Measurements from ENCODE around the gene NTNG1. TPM values are rescaled to one million over a fixed set of nuclear protein-coding genes. Genes with fewer than 3 reads are reported as not detected.

Gene NTNG1
- total and polyA plus RNA-seq, 2 of the 8 experiments (the other 6 are each of a cell fraction or from before 2014, with no cell fraction given), result 1.2 to 4.1 TPM

GRCh38 chr1:107145637-107146036 is 4.8 kb downstream of the NTNG1 start:
- no peak overlapping the region for H4K8ac ChIP-seq (ENCODE audit: extremely low read depth, insufficient read depth, low read length)

More at GRCh38 chr1:107145637-107146036, 4.8 kb downstream of the NTNG1 start:
- Histone ChIP-seq H3K4me1 (replicated peaks in 1 of 4; ENCODE audit: control insufficient read depth in 3 of 4, insufficient read depth in 4 of 4, low read length in 3 of 4) (no peaks in the 10 kb centered on the region; a peak in 1 of 7 replicates), H3K9ac (replicated peaks in 1 of 4; ENCODE audit: extremely low read depth in 1 of 4, low read depth in 3 of 4, low read length in 3 of 4) (no peak overlapping the region), H3K4me2 (ENCODE audit: insufficient read depth in 1 of 2, low read depth in 2 of 2, low read length in 2 of 2) (no peak overlapping the region), H4K5ac (ENCODE audit: insufficient read length, low read depth, low read length) (no peak overlapping the region), H2BK20ac (ENCODE audit: low read length) (no peak overlapping the region), H3K79me1 (ENCODE audit: low read depth, low read length) (no peaks in the 10 kb centered on the region), H3K18ac (ENCODE audit: extremely low read depth, low read length) (no peak overlapping the region), H3K27ac (ENCODE audit: low read depth, low read length) (no peak overlapping the region), H2AK5ac (ENCODE audit: low read depth, low read length) (no peak overlapping the region), H2BK12ac (ENCODE audit: low read depth, low read length) (no peak overlapping the region), H2BK5ac (ENCODE audit: low read depth, low read length) (no peak overlapping the region), H2BK120ac (replicated peaks; ENCODE audit: low read depth, low read length) (no peak overlapping the region), H3K36me3 (ENCODE audit: control insufficient read depth in 2 of 4, insufficient read depth in 4 of 4, low read length in 3 of 4) (no peaks in the 10 kb centered on the region), H3K4me3 (ENCODE audit: extremely low read depth in 1 of 4, insufficient read depth in 2 of 4, low read depth in 3 of 4, low read length in 4 of 4) (no peak overlapping the region), H3K79me2 (ENCODE audit: control insufficient read depth in 1 of 2, insufficient read depth in 2 of 2, low read length in 2 of 2) (no peaks in the 10 kb centered on the region), H3K9me3 (ENCODE audit: insufficient read depth in 2 of 2, low read depth in 1 of 2, low read length in 1 of 2) (no peaks in the 10 kb centered on the region), H4K91ac (replicated peaks; ENCODE audit: insufficient read length, low read length) (no peak overlapping the region), H4K20me1 (replicated peaks in 1 of 2; ENCODE audit: control insufficient read depth in 1 of 2, insufficient read depth in 2 of 2, low read length in 2 of 2) (no peaks in the 10 kb centered on the region), H3K4ac (replicated peaks; ENCODE audit: insufficient read length, low read depth, low read length) (no peak overlapping the region), H3K27me3 (replicated peaks in 1 of 4; ENCODE audit: control insufficient read depth in 3 of 4, extremely low read depth in 1 of 4, insufficient read depth in 3 of 4, low read length in 3 of 4) (no peaks in the 10 kb centered on the region), H2AFZ (ENCODE audit: low read length) (no peak overlapping the region), H3K23me2 (ENCODE audit: low read depth, low read length) (peaks cover 9% of the 10 kb centered on the region; the same call in 1 of the 2 replicates), H2BK15ac (ENCODE audit: low read length) (no peak overlapping the region), H3K14ac (ENCODE audit: insufficient read length) (no peak overlapping the region), H3K23ac (ENCODE audit: insufficient read length) (no peak overlapping the region), H3K56ac (replicated peaks; ENCODE audit: insufficient read length, low read depth, low read length) (no peak overlapping the region)
- no peak for DNase-seq (ENCODE audit: low read depth in 1 of 2, low spot score in 2 of 2)
- WGBS, 2 experiments (ENCODE audit: extremely low coverage in 1 of 2, insufficient coverage in 1 of 2, insufficient read length in 1 of 2, insufficient replicate concordance in 2 of 2, low coverage in 1 of 2, low lambda C conversion rate in 2 of 2, missing lambda C conversion rate in 1 of 2), result 89% methylated on average over 3 of the region's 3 CpGs; no CpG with 5 or more reads in 1 of the 2 experiments
- no peak for FAIRE-seq
- TF ChIP-seq EGR1 (IDR thresholded peaks at IDR 0.05; ENCODE audit: borderline replicate concordance, low read depth, low read length) (no peak), CBX5 (IDR thresholded peaks at IDR 0.05; ENCODE audit: low read depth, low read length) (no peak), HDAC2 (IDR thresholded peaks at IDR 0.05; ENCODE audit: borderline replicate concordance in 1 of 2, low read depth in 2 of 2, low read length in 2 of 2) (no peak), TCF12 (IDR thresholded peaks at IDR 0.05; ENCODE audit: low read depth, low read length) (no peak), ASH2L (IDR thresholded peaks at IDR 0.05; ENCODE audit: low read length) (no peak), RBBP5 (IDR thresholded peaks at IDR 0.05; ENCODE audit: borderline replicate concordance, low read depth, low read length) (no peak), TAF1 (IDR thresholded peaks at IDR 0.05; ENCODE audit: low read depth, low read length) (no peak), SP1 (IDR thresholded peaks at IDR 0.05; ENCODE audit: low read depth, low read length) (no peak), BCL11A (IDR thresholded peaks at IDR 0.05; ENCODE audit: low read depth in 2 of 2, low read length in 2 of 2) (no peak), EP300 (IDR thresholded peaks at IDR 0.05; ENCODE audit: borderline replicate concordance in 1 of 2, low read depth in 2 of 2, low read length in 2 of 2) (no peak), RFX5 (IDR thresholded peaks at IDR 0.05; ENCODE audit: borderline replicate concordance, low read depth, low read length) (no peak), CHD1 (IDR thresholded peaks at IDR 0.05; ENCODE audit: low read depth, low read length) (no peak), TAF7 (optimal IDR thresholded peaks at IDR 0.05; ENCODE audit: borderline replicate concordance, low read depth, low read length) (no peak)
- TF ChIP-seq, protein P1, sequence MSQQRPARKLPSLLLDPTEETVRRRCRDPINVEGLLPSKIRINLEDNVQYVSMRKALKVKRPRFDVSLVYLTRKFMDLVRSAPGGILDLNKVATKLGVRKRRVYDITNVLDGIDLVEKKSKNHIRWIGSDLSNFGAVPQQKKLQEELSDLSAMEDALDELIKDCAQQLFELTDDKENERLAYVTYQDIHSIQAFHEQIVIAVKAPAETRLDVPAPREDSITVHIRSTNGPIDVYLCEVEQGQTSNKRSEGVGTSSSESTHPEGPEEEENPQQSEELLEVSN (IDR thresholded peaks at IDR 0.05), result no peak
- ChIA-PET CTCF (ENCODE audit: partially characterized antibody) (interaction anchor here (1.2 kb wide), 1 partner anchor 67 kb away, joined by 3 read pairs; no protein-coding TSS in a partner anchor), POLR2A (ENCODE audit: partially characterized antibody) (no interaction called here)
